Stimulated activated CD4-positive, alpha-beta T cell treated with anti-CD3 and anti-CD28 coated beads, Interleukin-1b, Interleukin-23, amount 100 ng/mL, for 4 hours (primary cell): ENCODE data around the gene CRB1.

Source experiments
- DNase-seq, 2 donors: peaks; one replicate each; pipeline ENCODE4 v3.0.0-alpha.2; 2020; ENCODE audit warnings: low read depth in 2 of 2

The CRB1 gene

GRCh38 chr1:197526736-197527371 lies 258.8 kb downstream of the CRB1 start:
- DNase-seq = no peak
